Measurements from ENCODE around the gene GUCD1. TPM values are rescaled to one million over a fixed set of nuclear protein-coding genes. Genes with fewer than 3 reads are reported as not detected.
"Not testable (repeated sequence)": the region's sequence is repeated elsewhere in the genome, so short reads cannot be mapped to it uniquely, and the experiment has no call there.

GUCD1 gene
- total and polyA plus RNA-seq, 2 of the 8 experiments (the other 6 are each of a cell fraction or from before 2014, with no cell fraction given): 85.2 to 128 TPM

GRCh38 chr22:24554313-24555164 lies at the start of gene GUCD1 (continued):
- TF ChIP-seq HDAC2 (IDR thresholded peaks at IDR 0.05; ENCODE audit: borderline replicate concordance in 1 of 2, low read depth in 2 of 2, low read length in 2 of 2): peak in 1 of 2 experiments; percentile 34; a peak in 1 of 4 replicates

GRCh38 chr22:24603770-24604629 lies 49.1 kb upstream of the GUCD1 start:
- H3K79me2 ChIP-seq (ENCODE audit: control insufficient read depth in 1 of 2, insufficient read depth in 2 of 2, low read length in 2 of 2); H2AFZ ChIP-seq (ENCODE audit: low read length); H2AK5ac ChIP-seq (ENCODE audit: low read depth, low read length); FAIRE-seq; POLR2A ChIA-PET (ENCODE audit: partially characterized antibody); H3K9ac ChIP-seq (replicated peaks in 1 of 4; ENCODE audit: extremely low read depth in 1 of 4, low read depth in 3 of 4, low read length in 3 of 4); H3K36me3 ChIP-seq (ENCODE audit: control insufficient read depth in 2 of 4, insufficient read depth in 4 of 4, low read length in 3 of 4); H4K8ac ChIP-seq (ENCODE audit: extremely low read depth, insufficient read depth, low read length); H2BK12ac ChIP-seq (ENCODE audit: low read depth, low read length); H3K56ac ChIP-seq (replicated peaks; ENCODE audit: insufficient read length, low read depth, low read length); H4K20me1 ChIP-seq (replicated peaks in 1 of 2; ENCODE audit: control insufficient read depth in 1 of 2, insufficient read depth in 2 of 2, low read length in 2 of 2); H3K9me3 ChIP-seq (ENCODE audit: insufficient read depth in 2 of 2, low read depth in 1 of 2, low read length in 1 of 2); H2BK120ac ChIP-seq (replicated peaks; ENCODE audit: low read depth, low read length); H2BK20ac ChIP-seq (ENCODE audit: low read length); H3K14ac ChIP-seq (ENCODE audit: insufficient read length); H3K27ac ChIP-seq (ENCODE audit: low read depth, low read length); H3K23me2 ChIP-seq (ENCODE audit: low read depth, low read length); H3K23ac ChIP-seq (ENCODE audit: insufficient read length); H2BK5ac ChIP-seq (ENCODE audit: low read depth, low read length); H3K4ac ChIP-seq (replicated peaks; ENCODE audit: insufficient read length, low read depth, low read length); H3K18ac ChIP-seq (ENCODE audit: extremely low read depth, low read length); H3K79me1 ChIP-seq (ENCODE audit: low read depth, low read length); H4K91ac ChIP-seq (replicated peaks; ENCODE audit: insufficient read length, low read length); H2BK15ac ChIP-seq (ENCODE audit: low read length); H3K27me3 ChIP-seq (replicated peaks in 1 of 4; ENCODE audit: control insufficient read depth in 3 of 4, extremely low read depth in 1 of 4, insufficient read depth in 3 of 4, low read length in 3 of 4): not testable (repeated sequence)
- CTCF ChIA-PET (ENCODE audit: partially characterized antibody): interaction anchor here (0.6 to 1.6 kb wide), 4 partner anchors 13 to 168 kb away, joined by 3 to 5 read pairs (median 3); no protein-coding TSS in a partner anchor
- DNase-seq (ENCODE audit: low read depth in 1 of 2, low spot score in 2 of 2): peak in 1 of 2 experiments; percentile 70
- Histone ChIP-seq H4K5ac (ENCODE audit: insufficient read length, low read depth, low read length) (peak overlapping the region; percentile 36), H3K4me2 (ENCODE audit: insufficient read depth in 1 of 2, low read depth in 2 of 2, low read length in 2 of 2) (peak overlapping the region; percentile 46 to 52), H3K4me1 (replicated peaks in 1 of 4; ENCODE audit: control insufficient read depth in 3 of 4, insufficient read depth in 4 of 4, low read length in 3 of 4) (peaks cover 4 to 16% (median 11%) of the 10 kb centered on the region in 4 experiments), H3K4me3 (ENCODE audit: extremely low read depth in 1 of 4, insufficient read depth in 2 of 4, low read depth in 3 of 4, low read length in 4 of 4) (0 out of 8 replicates have a peak overlapping the region, but pooled peaks of 1 of the 4 experiments have one; percentile 37)
- 50% methylated on average over 13 of the region's 18 CpGs; no CpG with 5 or more reads in 1 of the 2 experiments for WGBS, 2 experiments (ENCODE audit: extremely low coverage in 1 of 2, insufficient coverage in 1 of 2, insufficient read length in 1 of 2, insufficient replicate concordance in 2 of 2, low coverage in 1 of 2, low lambda C conversion rate in 2 of 2, missing lambda C conversion rate in 1 of 2)
